ENCODE data around the gene C1orf35. TPM values are rescaled to one million over a fixed set of nuclear protein-coding genes. Genes with fewer than 3 reads are reported as not detected.

C1orf35 gene
- total RNA-seq, 1 donor from 2014 or later = 16.5 TPM

GRCh38 chr1:228125185-228125584 lies 22.1 kb upstream of the C1orf35 start:
- Histone ChIP-seq H3K36me3 (ENCODE audit: control insufficient read depth, insufficient read depth, low read length) (no peaks in the 10 kb centered on the region), H3K27me3 (ENCODE audit: control insufficient read depth, insufficient read depth, low read length) (peaks cover 4% of the 10 kb centered on the region), H3K4me3 (ENCODE audit: low read depth, low read length) (no peak overlapping the region)
- DNase-seq (ENCODE audit: low read depth) = no peak
- no peak for TF ChIP-seq CTCF (IDR thresholded peaks at IDR 0.05; ENCODE audit: insufficient read depth, low read length, poor library complexity, severe bottlenecking)

- Histone ChIP-seq H3K27me3 (ENCODE audit: control insufficient read depth, insufficient read depth, low read length) (peaks cover 4% of the 10 kb centered on the region), H3K36me3 (ENCODE audit: control insufficient read depth, insufficient read depth, low read length) (no peaks in the 10 kb centered on the region), H3K4me3 (ENCODE audit: low read depth, low read length) (no peak overlapping the region)
- no peak for DNase-seq (ENCODE audit: low read depth)
- TF ChIP-seq CTCF (IDR thresholded peaks at IDR 0.05; ENCODE audit: insufficient read depth, low read length, poor library complexity, severe bottlenecking) = no peak
These were observed 20.4 kb upstream of the C1orf35 start for GRCh38 chr1:228123505-228123904.

GRCh38 chr1:228122921-228123441 lies 19.9 kb upstream of the C1orf35 start:
- TF ChIP-seq CTCF (IDR thresholded peaks at IDR 0.05; ENCODE audit: insufficient read depth, low read length, poor library complexity, severe bottlenecking) = no peak
- Histone ChIP-seq H3K4me3 (ENCODE audit: low read depth, low read length) (no peak overlapping the region), H3K36me3 (ENCODE audit: control insufficient read depth, insufficient read depth, low read length) (no peaks in the 10 kb centered on the region), H3K27me3 (ENCODE audit: control insufficient read depth, insufficient read depth, low read length) (peaks cover 4% of the 10 kb centered on the region)
- DNase-seq (ENCODE audit: low read depth) = no peak

GRCh38 chr1:228120857-228121489 lies 17.8 kb upstream of the C1orf35 start:
- no peak for TF ChIP-seq CTCF (IDR thresholded peaks at IDR 0.05; ENCODE audit: insufficient read depth, low read length, poor library complexity, severe bottlenecking)
- no peak overlapping the region for H3K4me3 ChIP-seq (ENCODE audit: low read depth, low read length)
- no peak for DNase-seq (ENCODE audit: low read depth)
- H3K27me3 ChIP-seq (ENCODE audit: control insufficient read depth, insufficient read depth, low read length) = peaks cover 4% of the 10 kb centered on the region
- no peaks in the 10 kb centered on the region for H3K36me3 ChIP-seq (ENCODE audit: control insufficient read depth, insufficient read depth, low read length)

- peaks cover 4% of the 10 kb centered on the region for H3K27me3 ChIP-seq (ENCODE audit: control insufficient read depth, insufficient read depth, low read length)
- H3K4me3 ChIP-seq (ENCODE audit: low read depth, low read length) = no peak overlapping the region
- no peak for DNase-seq (ENCODE audit: low read depth)
- no peaks in the 10 kb centered on the region for H3K36me3 ChIP-seq (ENCODE audit: control insufficient read depth, insufficient read depth, low read length)
- no peak for TF ChIP-seq CTCF (IDR thresholded peaks at IDR 0.05; ENCODE audit: insufficient read depth, low read length, poor library complexity, severe bottlenecking)
These were observed 17.2 kb upstream of the C1orf35 start for GRCh38 chr1:228120351-228120750.

GRCh38 chr1:228118040-228118439 lies 14.9 kb upstream of the C1orf35 start:
- TF ChIP-seq CTCF (IDR thresholded peaks at IDR 0.05; ENCODE audit: insufficient read depth, low read length, poor library complexity, severe bottlenecking) = no peak
- peaks cover 4% of the 10 kb centered on the region for H3K27me3 ChIP-seq (ENCODE audit: control insufficient read depth, insufficient read depth, low read length)
- H3K36me3 ChIP-seq (ENCODE audit: control insufficient read depth, insufficient read depth, low read length) = no peaks in the 10 kb centered on the region
- DNase-seq (ENCODE audit: low read depth) = no peak
- H3K4me3 ChIP-seq (ENCODE audit: low read depth, low read length) = no peak overlapping the region
